ENCODE results near the gene GPT2. TPM values are rescaled to one million over a fixed set of nuclear protein-coding genes. Genes with fewer than 3 reads are reported as not detected.

The GPT2 gene
- total RNA-seq, 6 experiments from 2014 or later = 11.5 to 17.4 (median 14.0) TPM

DNA sequence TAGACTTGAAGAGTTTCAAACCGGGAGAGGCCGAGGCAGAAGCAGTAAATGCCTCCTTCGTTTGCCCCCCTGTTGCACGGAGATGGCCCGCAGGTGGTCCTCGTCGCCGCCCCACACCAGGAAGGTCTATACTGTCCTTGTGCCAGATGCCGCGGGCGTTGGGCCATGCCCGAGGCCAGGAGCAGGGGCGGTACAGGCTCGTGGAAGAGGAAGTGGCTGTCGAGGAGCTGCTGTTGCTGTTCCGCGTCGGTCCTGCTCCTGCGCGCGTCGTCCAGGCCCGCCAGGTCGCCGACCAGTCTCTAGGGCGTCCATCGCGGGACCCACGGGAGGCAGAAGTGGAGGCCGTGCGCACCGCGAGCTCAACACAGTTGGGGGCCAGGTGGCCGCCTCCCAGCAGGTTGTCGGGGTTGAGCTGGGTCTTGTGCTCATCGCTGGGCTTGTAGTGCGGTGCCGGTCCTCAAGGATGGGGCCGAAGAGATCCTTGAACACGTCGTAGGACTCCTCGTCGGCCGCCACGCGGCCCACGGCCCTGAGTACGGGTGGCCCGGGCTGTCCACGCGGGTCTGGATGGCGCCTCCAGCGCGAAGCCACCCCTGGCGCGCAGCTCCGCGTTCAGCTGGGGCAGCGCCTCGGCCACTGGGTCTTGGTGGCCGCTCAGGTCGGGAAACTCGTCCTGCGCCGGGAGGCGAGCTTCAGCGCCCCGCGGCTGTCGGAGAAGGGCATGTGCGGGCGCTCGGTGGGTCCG lies 40.1 kb upstream of the GPT2 start:
- H3K9me3 Mint-ChIP-seq = peaks cover 4% of the 10 kb centered on the region; the same call in 1 of the 2 replicates
- H3K27ac Mint-ChIP-seq = no peak overlapping the region
- no peaks in the 10 kb centered on the region; the same call in 1 of the 2 replicates for H3K36me3 Mint-ChIP-seq (ENCODE audit: low read depth)
- H3K4me1 Mint-ChIP-seq (ENCODE audit: low read depth) = no peaks in the 10 kb centered on the region
- no peak overlapping the region for H3K4me3 Mint-ChIP-seq
- TF ChIP-seq, protein P1, sequence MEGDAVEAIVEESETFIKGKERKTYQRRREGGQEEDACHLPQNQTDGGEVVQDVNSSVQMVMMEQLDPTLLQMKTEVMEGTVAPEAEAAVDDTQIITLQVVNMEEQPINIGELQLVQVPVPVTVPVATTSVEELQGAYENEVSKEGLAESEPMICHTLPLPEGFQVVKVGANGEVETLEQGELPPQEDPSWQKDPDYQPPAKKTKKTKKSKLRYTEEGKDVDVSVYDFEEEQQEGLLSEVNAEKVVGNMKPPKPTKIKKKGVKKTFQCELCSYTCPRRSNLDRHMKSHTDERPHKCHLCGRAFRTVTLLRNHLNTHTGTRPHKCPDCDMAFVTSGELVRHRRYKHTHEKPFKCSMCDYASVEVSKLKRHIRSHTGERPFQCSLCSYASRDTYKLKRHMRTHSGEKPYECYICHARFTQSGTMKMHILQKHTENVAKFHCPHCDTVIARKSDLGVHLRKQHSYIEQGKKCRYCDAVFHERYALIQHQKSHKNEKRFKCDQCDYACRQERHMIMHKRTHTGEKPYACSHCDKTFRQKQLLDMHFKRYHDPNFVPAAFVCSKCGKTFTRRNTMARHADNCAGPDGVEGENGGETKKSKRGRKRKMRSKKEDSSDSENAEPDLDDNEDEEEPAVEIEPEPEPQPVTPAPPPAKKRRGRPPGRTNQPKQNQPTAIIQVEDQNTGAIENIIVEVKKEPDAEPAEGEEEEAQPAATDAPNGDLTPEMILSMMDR (IDR thresholded peaks at IDR 0.05) = no peak
- no peak for DNase-seq
- H3K27me3 Mint-ChIP-seq (ENCODE audit: insufficient read depth) = peaks cover 5% of the 10 kb centered on the region

DNA sequence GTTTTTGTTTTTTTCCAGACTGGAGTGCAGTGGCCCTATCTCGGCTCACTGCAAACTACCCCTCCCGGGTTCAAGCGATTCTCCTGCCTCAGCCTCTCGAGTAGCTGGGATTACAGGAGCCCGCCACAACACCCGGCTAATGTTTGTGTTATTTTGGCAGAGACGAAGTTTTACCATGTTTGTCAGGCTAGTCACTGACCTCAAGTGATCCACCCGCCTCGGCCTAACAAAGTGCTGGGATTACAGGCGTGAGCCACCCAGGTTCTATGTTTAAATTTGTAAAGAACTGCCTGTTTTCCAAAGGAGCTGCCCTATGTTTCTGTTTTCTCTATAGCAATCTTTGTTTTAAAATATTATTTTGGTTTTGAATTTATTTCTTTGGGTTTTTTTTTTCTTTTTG lies 39.4 kb upstream of the GPT2 start:
- Mint-ChIP-seq H3K27ac (no peak overlapping the region), H3K36me3 (ENCODE audit: low read depth) (no peaks in the 10 kb centered on the region; the same call in 1 of the 2 replicates), H3K27me3 (ENCODE audit: insufficient read depth) (peaks cover 5% of the 10 kb centered on the region), H3K4me1 (ENCODE audit: low read depth) (no peaks in the 10 kb centered on the region), H3K9me3 (peaks cover 4% of the 10 kb centered on the region; the same call in 1 of the 2 replicates), H3K4me3 (peak overlapping the region; percentile 56; the same call in 1 of the 2 replicates)
- TF ChIP-seq, protein P1 (IDR thresholded peaks at IDR 0.05) = no peak
- DNase-seq = peak; percentile 53

DNA sequence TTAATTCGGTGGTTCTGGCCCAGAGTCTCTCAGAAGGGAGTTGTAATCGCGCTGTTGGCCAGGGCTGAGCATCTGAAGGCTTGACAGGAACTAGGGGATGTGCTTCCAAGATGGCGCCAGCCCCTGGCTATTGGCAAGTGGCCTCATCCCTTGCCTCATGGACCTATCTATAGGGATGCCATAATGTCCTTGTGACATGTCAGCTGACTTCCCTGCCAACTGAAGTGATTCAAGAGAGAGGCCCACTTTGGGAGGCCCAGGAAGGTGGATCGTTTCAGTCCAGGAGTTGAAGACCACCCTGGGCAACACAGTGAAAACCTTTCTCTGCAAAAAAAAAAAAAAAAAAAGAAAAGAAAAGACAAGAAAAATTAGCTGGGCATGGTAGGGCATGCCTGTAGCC lies 38.2 kb upstream of the GPT2 start:
- H3K4me3 Mint-ChIP-seq = no peak overlapping the region
- TF ChIP-seq, protein P1 (IDR thresholded peaks at IDR 0.05) = no peak
- H3K4me1 Mint-ChIP-seq (ENCODE audit: low read depth) = no peaks in the 10 kb centered on the region
- no peaks in the 10 kb centered on the region; the same call in 1 of the 2 replicates for H3K36me3 Mint-ChIP-seq (ENCODE audit: low read depth)
- no peak overlapping the region for H3K27ac Mint-ChIP-seq
- H3K9me3 Mint-ChIP-seq = peaks cover 4% of the 10 kb centered on the region; the same call in 1 of the 2 replicates
- H3K27me3 Mint-ChIP-seq (ENCODE audit: insufficient read depth) = peaks cover 5% of the 10 kb centered on the region
- no peak for DNase-seq

DNA sequence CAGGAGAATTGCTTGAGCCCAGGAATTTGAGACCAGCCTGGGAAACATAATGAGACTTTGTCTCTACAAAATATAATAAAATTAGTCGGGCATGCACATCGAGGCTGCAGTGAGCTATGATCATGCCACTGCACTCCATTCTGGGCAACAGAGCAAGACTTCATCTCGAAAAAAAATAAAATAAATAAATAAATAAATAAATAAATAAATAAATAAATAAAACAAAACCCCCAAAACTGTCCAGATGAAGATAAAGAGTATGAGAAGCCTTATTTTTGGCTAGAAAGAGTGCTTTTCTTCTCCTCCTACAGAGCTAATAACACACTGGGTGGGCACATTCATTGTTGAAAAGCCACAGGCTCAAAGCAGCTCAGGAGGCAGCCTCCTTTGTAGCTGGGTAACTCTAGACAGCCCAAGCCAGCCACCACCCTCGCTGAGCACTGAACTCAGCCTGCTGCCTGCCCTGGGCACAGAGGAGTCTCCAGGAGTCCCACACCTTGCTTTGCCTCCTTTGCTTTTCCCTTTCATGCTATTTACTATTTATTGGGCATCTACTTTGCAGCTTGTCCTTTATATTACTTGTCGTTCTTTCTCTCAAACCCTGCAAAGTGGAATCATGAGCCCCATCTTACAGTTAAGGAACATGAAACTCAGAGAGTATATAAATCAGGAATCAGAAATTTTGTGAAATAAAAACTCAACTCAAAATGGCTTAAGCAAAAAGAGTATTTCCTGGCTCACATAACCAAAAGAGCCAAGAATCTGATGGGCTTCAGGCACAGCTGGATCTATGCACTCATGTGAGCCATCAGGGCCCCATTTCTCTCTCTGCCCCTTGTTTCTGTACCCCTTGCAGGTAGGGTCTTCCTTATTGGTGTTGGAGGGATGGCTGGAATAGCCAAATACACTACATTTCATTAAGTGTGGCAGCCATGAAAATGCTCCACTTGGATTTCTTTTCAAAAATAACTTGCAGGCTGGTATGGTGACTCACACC lies 35.1 kb upstream of the GPT2 start:
- H3K9me3 Mint-ChIP-seq = no peaks in the 10 kb centered on the region
- H3K4me3 Mint-ChIP-seq = no peak overlapping the region
- peaks cover 7% of the 10 kb centered on the region for H3K27me3 Mint-ChIP-seq (ENCODE audit: insufficient read depth)
- no peak for DNase-seq
- H3K36me3 Mint-ChIP-seq (ENCODE audit: low read depth) = no peaks in the 10 kb centered on the region
- H3K4me1 Mint-ChIP-seq (ENCODE audit: low read depth) = no peaks in the 10 kb centered on the region
- H3K27ac Mint-ChIP-seq = no peak overlapping the region
- TF ChIP-seq, protein P1 (IDR thresholded peaks at IDR 0.05) = no peak

DNA sequence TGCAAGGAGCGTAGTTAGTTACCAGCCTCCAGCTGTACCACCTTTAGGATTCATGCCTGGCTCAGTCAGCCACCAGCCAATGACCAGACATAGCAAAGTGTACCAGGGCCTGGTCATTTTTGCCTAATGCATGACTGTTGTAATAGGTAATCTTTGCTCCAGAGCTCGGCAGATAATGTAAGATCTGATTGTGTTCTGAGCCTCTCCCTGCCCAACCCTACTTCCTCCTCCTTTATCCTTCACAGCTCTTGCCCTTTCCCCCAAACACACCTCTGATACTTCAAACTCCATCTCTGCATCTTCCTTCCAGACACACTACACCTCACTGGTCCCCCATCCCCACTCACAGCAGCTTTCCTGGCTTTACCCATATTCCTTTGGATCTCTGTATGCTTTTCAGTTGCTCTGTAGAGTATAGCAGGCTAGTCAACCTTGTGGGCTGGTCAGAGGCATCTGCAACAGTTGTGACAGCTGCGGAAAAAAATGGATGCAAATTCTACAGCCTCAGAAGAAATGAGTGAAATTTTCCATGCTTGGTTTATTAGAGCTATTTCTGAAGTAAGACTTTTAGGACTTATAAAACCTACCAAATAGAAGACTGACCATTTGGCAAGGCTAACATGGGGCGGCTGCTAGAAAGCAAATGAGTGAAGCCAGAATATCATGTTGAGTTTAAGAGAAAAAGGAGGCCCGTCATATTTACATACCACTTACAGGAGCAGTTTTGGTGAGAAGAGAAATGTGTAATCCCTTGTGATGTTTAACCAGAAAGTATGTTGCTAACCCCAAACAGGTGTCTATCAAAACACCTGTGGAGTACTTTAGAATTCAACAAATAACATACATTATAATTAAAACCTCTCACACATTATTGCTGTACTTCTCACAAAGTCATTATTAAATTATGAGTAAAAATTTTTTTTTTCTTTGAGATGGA lies 33.3 kb upstream of the GPT2 start:
- Mint-ChIP-seq H3K4me3 (no peak overlapping the region), H3K4me1 (ENCODE audit: low read depth) (no peaks in the 10 kb centered on the region), H3K9me3 (no peaks in the 10 kb centered on the region), H3K36me3 (ENCODE audit: low read depth) (no peaks in the 10 kb centered on the region), H3K27me3 (ENCODE audit: insufficient read depth) (peaks cover 5% of the 10 kb centered on the region), H3K27ac (no peak overlapping the region)
- no peak for DNase-seq
- TF ChIP-seq, protein P1 (IDR thresholded peaks at IDR 0.05) = no peak
